Right lobe of liver (tissue), 6 donors: Measurements from ENCODE around the gene CIITA. TPM values are rescaled to one million over a fixed set of nuclear protein-coding genes. Genes with fewer than 3 reads are reported as not detected.

Experiments used
- ATAC-seq, 4 donors: fragments of 200-7000 bp; cut with Tn5 transposase; one replicate each; pipeline ENCODE4 v1.9.1; 2020; ENCODE audit warnings: mild to moderate bottlenecking in 4 of 4, moderate library complexity in 4 of 4
- DNase-seq, 3 donors: peaks; one replicate each; pipeline ENCODE4 v3.0.0-alpha.2; 2020
- H3K27ac ChIP-seq, 3 donors: fragments of 200-600 bp; one replicate each; pipeline ENCODE4 v1.8.0; 2022
- H3K27me3 ChIP-seq, 2 donors: fragments of 200-600 bp; one replicate each; pipeline ENCODE4 v1.8.0; 2022
- H3K36me3 ChIP-seq, 4 donors: fragments of 200-600 bp; sonication (generic) in 1 of 4; one replicate each; pipeline versions ENCODE4 v1.5.1 to v1.8.0; 2017 to 2022; ENCODE audit warnings: control low read depth in 1 of 4
- H3K4me1 ChIP-seq, 4 donors: fragments of 200-600 bp; sonication (generic) in 1 of 4; one replicate each; pipeline versions ENCODE4 v1.5.1 to v1.8.0; 2017 to 2022; ENCODE audit warnings: control low read depth in 1 of 4
- H3K4me3 ChIP-seq, 3 donors: fragments of 200-600 bp; one replicate each; pipeline ENCODE4 v1.8.0; 2022
- H3K9me3 ChIP-seq, 4 donors: fragments of 200-600 bp; sonication (generic) in 1 of 4; one replicate each; pipeline versions ENCODE4 v1.5.1 to v1.8.0; 2017 to 2022; ENCODE audit warnings: control low read depth in 1 of 4
- CTCF ChIP-seq, 4 donors: fragments of 200-600 bp in 3 of 4; fragments of 450-650 bp in 1 of 4; IDR thresholded peaks; one replicate each; pipeline versions ENCODE4 v1.5.1 to v1.8.0; 2016 to 2022; ENCODE audit warnings: antibody characterized with exemption in 4 of 4, mild to moderate bottlenecking in 2 of 4
- POLR2A ChIP-seq: fragments of 450-650 bp; IDR thresholded peaks from one replicate; pipeline ENCODE4 v1.6.1; 2017; ENCODE audit warnings: antibody characterized with exemption, mild to moderate bottlenecking
- WGBS: methylation state at CpG from one replicate; pipeline ENCODE4 v1.1.6; 2018; ENCODE audit warnings: low coverage, low lambda C conversion rate; ENCODE audit not compliant: insufficient coverage; ENCODE audit errors: missing lambda C conversion rate; 5-methylcytosine and 5-hydroxymethylcytosine counted together
- intact Hi-C, 2 donors: fragments of 100-400 bp; cut with DNase I; formaldehyde crosslinking; loops; one replicate each; pipeline versions ENCODE4 v1.11.2 to v1.14.1; 2022
- total RNA-seq, 6 experiments: library from RNA; depleted of rRNA in 2 of 6; stranded (reverse); fragments of >200 nt in 2 of 6; fragmentation: NEBNext Ultra II Directional in 3 of 6; extraction: Animal tissue kit (Norgen Biotek cat#: 25700) in 3 of 6; gene quantifications; one replicate each; pipeline versions ENCODE4 v1.1.0 to v1.2.4, GENCODE V29; 2016 to 2023
- donor health status: DM: no; HTN: yes; CAD: no.
- donor health status: DM: no; HTN: no; CAD: no.
- donor health status: DM: no; HTN: no; CAD: no.
- donor health status: DM: no; HTN: yes; CAD: no.
- donor health status: DM: no; HTN: yes; CAD: no.

The CIITA gene
- total RNA-seq, 6 experiments from 2014 or later: 0.95 to 6.4 (median 3.3) TPM

- DNase-seq: no peak
- ATAC-seq: no peak
- no peak overlapping the region for H3K4me3 ChIP-seq
- no peaks in the 10 kb centered on the region for H3K27me3 ChIP-seq
- H3K36me3 ChIP-seq: no peaks in the 10 kb centered on the region
- peaks cover 0 to 28% (median 15%) of the 10 kb centered on the region in 4 donors for H3K4me1 ChIP-seq
- intact Hi-C loops: no loop called here
- no peak for TF ChIP-seq CTCF (IDR thresholded peaks at IDR 0.05)
- 71% methylated on average over 10 of the region's 10 CpGs for WGBS
- no peak overlapping the region for H3K27ac ChIP-seq
- no peaks in the 10 kb centered on the region for H3K9me3 ChIP-seq
These were observed 44.8 kb upstream of the CIITA start for GRCh38 chr16:10831894-10832886.

- Histone ChIP-seq H3K4me1 (peaks cover 0 to 17% (median 8%) of the 10 kb centered on the region in 4 donors), H3K4me3 (no peak overlapping the region), H3K27ac (no peak overlapping the region), H3K9me3 (no peaks in the 10 kb centered on the region), H3K27me3 (no peaks in the 10 kb centered on the region), H3K36me3 (no peaks in the 10 kb centered on the region)
- WGBS: 55% methylated on average over 2 of the region's 5 CpGs
- ATAC-seq: no peak
- no peak for DNase-seq
- no peak for TF ChIP-seq CTCF (IDR thresholded peaks at IDR 0.05)
- intact Hi-C loops: no loop called here
These were observed 43.7 kb upstream of the CIITA start for GRCh38 chr16:10833271-10833670.

GRCh38 chr16:10834130-10834529 lies 42.9 kb upstream of the CIITA start:
- WGBS: 37% methylated on average over 7 of the region's 10 CpGs
- ATAC-seq: peak in 3 of 4 donors; percentile 37 to 61 (median 48)

GRCh38 chr16:10834766-10835165 lies 42.2 kb upstream of the CIITA start:
- peak in 1 of 3 donors; percentile 3 for DNase-seq
- peaks cover 0 to 3% (median 1%) of the 10 kb centered on the region in 4 donors for H3K4me1 ChIP-seq
- H3K27me3 ChIP-seq: no peaks in the 10 kb centered on the region
- H3K4me3 ChIP-seq: no peak overlapping the region
- ATAC-seq: no peak
- TF ChIP-seq CTCF (IDR thresholded peaks at IDR 0.05) (no peak), POLR2A (no peak)
- intact Hi-C loops: no loop called here
- no peaks in the 10 kb centered on the region for H3K9me3 ChIP-seq
- H3K27ac ChIP-seq: no peak overlapping the region
- 89% methylated on average over 1 of the region's 1 CpG for WGBS
- no peaks in the 10 kb centered on the region for H3K36me3 ChIP-seq

More at GRCh38 chr16:10834130-10834529, 42.9 kb upstream of the CIITA start:
- intact Hi-C loops: no loop called here
- Histone ChIP-seq H3K27me3 (no peaks in the 10 kb centered on the region), H3K9me3 (no peaks in the 10 kb centered on the region), H3K27ac (no peak overlapping the region), H3K36me3 (no peaks in the 10 kb centered on the region), H3K4me1 (peaks cover 0 to 9% (median 4%) of the 10 kb centered on the region in 4 donors), H3K4me3 (no peak overlapping the region)
- TF ChIP-seq POLR2A (no peak), CTCF (IDR thresholded peaks at IDR 0.05) (no peak)
- DNase-seq: peak in 1 of 3 donors; percentile 21
